T-helper 1 cell (primary cell): ENCODE data around the gene GSDME.

Experiments
- DNase-seq, 5 donors: peaks; one replicate each; pipeline ENCODE4 v3.0.0-alpha.2; 2012 to 2020

Gene GSDME

DNA sequence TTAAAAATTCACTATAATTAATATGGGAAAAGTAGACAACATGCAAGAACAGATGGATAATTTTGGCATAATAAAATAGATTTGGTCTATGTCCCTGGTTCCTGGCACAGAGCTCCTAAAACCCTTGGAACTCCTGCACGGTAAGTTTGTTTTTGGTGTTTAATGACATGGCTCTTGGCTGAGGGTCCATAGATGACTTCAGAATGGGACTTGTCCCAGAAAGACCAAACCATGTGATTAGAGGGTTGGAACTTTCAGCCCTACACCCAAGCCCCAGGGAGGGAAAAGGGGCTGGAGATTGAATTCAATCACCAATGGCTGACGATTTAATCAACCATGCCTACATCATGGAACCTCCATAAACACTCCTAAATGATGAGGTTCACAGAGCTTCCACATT, 12.6 kb upstream of the GSDME start:
- DNase-seq, result no peak

DNA sequence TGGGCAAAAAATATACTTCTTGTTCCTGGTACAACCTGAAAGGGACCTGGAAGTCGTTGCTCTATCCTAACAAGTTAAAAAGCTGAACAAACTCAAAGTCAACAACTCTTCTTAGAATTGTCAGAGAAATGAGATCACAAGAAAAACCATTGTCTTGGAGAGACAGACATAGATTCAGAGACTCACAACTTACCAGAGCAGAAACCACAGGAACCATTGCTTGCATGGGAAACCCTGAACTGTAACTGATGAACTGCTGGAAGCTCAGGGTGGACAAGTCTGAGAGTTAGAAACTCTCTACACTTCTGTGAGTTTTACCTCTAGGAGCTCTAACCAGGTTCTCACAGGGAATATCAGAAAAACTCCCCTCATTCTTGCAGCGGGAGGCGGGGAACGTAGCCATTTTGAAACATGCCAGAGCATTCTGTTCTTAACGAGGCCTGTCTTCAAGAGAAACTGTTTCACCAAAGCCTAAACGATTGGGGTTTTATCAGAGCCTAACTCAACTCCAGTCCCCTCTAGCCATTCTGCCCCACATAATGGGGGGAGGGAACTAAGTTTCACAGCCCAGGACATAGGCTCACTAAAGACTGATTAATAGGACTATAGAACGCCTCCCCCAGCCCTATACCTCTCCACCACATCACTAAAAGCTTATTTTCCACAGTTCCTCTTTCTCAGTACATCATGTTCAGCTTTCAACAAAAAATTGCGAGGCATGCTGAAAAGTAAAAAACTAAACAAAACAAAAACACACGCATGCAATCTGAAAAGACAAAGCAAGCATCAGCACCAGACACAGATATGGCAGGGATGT, 12.0 kb upstream of the GSDME start:
- DNase-seq, result peak in 1 of 5 donors; percentile 5

DNA sequence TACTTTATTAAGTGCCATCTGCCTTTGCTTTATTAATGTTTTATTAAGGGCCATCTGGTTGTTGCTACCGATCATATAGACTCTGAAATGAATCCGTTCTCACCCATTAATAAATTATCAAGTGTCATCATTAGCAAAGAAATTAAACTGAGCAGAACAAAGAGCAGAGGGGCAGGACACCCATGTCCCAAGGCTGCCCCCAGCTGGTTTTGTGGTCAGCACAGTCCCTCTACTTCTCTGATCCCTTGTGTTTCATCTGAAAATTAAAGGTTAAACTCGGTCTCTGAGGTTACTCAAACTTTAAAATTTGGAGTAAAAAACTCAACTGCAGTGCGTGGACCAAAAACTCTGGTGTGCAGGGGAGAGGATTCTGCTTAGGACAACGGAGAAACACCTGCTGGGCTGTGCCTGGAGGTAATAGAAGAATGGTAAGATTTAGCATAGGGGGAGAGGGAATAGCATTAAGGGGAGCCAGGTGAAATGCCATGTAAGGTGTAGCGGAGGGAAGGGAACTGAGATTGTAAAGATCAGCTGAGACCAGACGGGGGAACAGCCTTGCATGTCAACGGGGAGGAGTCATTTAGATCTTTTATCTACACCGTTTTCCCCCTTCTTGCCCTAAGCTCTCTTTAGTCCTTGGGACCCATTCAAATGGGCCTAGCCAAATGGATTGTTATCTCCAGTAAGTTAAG, 10.8 kb upstream of the GSDME start:
- DNase-seq, result no peak

DNA sequence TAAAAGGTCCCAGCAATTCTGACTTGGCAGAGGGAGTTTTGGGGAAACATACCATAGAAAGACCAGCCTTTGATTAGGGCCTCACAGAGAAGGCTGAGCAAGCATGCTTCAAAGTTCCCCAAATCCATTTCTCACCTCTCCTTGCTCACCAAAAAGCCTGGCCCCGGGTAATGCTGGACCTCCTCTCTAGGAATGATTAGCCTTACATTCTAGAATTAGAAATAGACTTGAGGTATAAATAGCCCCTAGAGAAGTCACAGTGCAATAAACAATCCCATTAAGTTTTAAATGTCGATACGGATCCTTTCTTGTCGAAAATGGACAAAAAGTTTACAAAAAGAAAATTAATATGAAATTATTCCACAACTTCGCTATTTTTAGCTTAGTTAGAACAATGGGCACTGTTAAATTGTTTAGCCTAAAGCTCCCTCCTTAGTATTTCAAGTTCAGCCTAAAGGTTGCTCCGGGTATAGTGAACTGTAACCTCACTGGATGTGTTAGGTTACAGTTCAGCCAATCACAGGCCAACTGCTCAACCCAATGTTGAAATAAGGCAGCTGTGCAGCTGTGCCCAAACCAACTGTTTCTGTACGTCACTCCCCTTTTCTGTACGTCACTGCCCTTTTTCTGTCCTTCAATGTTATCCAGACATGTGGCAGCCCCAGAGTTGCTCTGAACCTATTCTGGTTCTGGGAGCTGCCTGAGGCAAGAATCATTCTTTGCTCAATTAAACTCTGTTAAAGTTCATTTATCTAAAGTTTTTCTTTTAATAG, 7.9 kb upstream of the GSDME start:
- no peak for DNase-seq

DNA sequence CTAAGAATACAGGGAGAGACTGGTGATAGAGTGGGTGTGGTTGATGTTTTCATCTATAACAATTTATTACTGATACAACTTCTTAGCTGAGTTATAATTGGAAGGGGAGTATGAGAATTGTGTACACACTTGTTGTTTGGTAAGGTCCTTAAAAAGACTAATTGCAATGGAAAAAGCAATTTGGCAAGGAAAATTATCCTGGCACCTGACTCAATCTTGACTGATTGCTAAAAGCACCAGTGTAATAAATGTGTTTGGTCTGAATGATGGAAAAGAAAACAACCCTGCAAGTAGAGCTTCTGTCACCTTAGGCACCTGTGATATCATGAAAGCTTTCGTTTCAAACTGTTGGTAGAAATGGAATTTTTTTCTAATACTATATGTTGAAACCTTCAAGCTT, 6.7 kb upstream of the GSDME start:
- DNase-seq, result no peak

DNA sequence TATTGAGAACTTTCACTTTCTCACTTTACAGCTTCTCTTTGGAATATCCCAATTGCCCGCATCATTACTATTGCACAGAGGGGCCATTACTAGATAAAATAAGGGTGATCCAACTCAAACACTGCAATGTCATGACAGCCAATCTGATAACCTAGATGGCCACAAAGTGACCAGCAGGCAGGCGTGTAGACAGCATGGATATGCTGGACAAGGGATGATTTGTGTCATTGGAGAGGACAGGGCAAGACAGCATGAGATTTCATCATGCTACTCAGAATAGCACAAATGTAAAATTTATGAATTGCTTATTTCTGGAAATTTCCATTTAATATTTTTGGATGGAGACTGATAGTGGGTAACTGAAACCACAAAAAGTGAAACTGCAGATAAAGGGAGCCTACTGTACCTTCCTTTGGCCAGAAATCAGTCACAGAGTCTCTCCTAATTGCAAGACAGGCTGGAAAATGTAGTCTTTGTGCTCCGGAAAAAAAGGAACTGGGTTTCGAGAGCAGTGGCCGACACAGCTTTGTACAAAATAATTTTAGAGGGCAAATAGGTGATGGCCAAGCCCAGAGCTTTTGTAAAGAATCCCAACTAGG, 6.1 kb upstream of the GSDME start:
- DNase-seq, result no peak

DNA sequence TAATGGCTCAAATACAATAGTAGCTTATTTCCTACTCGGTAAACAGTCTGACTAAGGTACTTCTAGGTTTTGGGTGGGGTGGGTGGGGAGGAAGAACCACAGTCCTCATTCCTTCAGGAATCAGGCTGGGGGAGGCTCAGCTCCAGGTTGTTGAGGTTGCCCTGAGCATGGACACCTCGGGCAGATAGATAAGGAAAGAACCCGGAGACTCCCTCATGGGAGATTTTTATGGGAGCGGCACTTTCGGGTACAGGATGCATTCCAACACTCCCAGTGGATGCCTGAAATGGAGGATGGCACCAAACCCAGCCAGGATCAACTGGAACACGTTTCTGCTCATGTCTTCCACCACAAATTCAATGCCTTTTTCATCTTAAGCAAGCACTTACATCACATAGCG, 5.5 kb upstream of the GSDME start:
- no peak for DNase-seq

DNA sequence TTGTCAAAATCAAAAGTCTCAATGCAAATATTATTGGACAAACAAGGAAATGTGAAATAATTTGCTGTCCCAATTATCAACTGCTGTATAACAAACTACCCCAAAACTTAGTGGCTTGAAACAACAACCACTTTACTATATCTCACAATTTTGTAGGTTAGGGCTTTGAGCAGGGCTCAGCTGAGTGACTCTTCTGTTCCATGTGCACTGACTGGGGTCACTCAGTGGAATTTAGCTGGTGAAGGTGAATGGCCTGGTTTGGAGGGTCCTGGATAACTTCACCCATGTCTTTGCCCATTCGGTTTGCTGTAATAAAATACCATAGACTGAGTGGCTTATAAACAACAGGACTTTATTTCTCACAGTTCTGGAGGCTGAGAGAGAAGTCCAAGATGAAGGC, 3.7 kb upstream of the GSDME start:
- DNase-seq, result no peak

DNA sequence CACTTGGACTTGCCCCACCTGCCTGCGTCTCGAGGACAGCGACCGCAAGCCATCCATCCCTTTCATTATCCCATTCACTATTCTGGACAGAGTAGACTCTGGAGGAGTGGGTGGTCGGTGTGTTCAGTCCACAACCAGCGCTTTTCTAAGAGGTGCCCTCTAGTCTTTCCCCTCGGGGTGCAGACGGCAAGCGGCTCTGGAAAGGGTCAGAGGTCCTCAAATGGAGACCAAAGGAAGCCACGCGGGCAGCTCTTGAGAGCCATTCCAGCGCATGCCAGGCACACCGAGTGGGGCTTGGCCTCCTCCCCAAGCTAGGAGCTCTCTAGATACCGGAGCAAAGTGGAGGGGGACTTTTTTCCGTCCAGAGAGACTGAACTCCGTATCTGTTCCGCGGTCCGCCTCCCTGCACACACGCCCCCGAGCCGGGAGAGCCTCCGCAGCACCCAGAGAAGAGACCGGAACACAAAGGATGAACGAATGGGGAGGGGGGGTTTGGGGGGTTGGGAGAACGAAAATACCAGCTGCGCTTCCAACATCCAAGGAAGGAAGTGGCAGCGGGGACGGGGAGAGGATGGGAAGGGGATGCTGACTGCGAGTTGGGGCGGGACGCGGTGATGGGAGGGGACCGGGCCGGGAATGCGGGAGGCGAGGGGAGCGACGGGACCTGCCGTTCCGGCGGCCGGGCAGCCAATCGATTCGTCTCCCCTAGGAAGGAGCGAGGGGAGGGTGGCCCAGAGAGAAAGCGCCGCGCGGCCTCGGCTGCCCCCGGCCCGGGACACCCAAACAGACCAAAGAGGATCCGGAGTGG, 515 bp downstream of the GSDME start:
- DNase-seq, result peak in 1 of 5 donors; percentile 8

DNA sequence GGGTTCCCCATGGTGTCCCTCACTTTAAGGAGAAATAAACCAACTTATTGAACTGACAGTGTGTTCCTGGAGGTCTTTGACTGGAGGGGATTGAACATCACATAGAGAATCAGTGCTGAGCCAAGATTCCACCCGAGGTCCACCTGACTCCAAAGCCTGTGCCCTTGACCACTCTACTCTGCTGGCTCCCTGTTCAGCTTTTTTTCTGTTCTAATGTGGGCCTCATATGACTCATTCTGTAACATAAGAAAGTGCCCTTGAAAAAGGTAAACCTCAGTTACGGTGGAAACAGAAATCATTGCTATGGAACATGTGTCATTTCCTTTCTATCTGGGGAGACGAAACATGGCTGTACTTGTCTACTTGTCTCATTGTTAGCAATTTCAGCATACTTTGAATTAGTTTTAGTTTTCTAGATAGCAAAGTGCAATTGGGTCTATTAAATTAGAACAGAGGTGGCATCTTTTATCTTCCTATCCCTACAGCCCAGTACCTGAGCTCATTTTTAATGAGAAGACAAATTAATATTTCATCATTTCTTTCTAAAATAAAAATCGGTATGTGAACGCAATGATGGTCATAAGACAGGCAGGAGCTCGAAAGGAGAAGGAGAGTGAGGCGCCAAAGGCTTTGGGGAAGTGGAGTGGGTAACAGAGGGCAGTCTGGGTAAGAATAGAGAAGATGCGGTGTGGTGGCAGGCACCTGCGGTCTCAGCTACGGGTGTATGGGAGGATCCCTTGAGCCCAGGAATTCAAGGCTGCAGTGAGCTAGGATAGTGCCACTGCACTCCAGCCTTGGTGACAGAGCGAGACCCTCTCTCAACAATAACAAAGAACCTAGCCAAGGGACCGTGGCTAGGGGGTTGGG, 1.5 kb downstream of the GSDME start:
- peak in 1 of 5 donors; percentile 71 for DNase-seq

DNA sequence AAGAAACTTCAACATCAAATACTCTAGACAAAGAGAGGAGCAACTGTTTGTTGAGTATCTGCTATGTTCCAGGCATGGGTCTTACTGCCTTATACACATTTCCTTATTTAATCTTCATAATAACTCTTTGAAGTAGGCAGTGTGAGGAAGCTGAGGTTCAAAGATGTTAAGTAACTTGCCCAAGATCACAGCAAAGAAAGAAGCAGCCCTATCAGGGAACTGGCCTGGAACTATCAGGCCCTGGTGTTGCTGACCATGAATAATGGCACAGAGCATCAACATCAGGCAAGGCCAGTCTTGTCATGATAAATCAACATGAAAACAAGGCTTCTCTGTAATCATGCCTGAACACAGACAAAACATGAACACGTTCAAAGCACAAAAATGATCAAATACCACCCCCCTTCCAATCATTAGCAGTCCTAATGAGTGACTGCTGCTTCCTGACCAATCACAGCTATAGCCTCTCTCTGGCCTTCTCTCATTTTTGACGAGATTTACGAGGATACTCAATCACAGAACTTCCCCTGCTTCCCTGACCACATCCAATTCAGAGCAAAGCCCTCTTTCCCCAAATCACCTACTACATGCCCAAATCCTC, 2.3 kb downstream of the GSDME start:
- DNase-seq, result no peak

DNA sequence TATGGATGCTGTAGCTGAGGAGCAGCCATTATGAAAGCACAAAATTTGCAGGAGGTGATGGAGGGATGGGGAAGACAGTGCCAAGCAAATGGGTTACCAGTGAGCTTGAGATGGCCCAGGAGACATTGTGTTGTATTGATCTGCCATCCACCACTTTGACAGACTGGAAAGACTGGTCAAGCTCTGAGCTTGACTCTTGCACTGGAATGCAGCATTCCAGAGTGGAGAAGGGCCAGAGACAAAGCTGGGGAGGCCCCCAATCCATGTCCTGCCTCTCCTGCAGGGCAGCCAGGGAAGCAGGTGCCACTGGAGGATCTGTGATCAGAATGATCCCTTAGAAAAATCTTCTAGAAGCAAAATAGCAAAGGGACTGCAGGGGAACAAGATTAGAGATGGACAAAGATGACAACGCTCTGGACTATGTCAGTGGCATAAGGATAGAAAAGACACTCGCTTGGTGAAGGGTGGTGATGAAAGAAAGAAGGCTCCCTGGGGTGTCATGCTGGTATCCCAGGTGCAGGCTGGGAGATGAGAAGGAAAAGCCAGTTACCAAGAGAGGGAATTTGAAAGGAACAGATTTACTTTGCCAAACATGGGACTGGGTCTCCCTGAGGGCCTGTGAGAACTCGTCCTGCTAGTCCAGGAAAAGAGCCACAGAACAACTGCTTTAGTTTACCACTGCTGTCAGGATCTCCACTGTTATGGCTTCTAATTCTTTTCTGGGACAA, 5.0 kb downstream of the GSDME start:
- no peak for DNase-seq

DNA sequence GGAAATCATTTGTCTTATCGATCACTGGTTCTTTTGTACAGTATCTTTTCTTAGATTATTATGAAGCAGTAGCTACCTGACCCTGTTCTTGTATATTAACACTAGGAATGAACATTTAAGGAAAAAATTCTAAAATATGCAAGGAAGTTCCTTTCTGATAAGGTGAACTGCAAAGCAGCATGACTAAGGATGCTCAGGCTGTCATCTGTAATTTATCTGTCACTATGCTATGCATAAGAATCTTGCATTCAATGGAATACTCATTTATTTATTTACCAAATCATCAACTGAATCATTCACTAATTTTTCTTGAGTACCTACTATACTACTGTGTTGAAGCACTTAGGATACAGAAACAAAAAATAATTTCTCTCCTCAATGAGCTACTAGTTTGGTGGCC, 5.8 kb downstream of the GSDME start:
- no peak for DNase-seq

DNA sequence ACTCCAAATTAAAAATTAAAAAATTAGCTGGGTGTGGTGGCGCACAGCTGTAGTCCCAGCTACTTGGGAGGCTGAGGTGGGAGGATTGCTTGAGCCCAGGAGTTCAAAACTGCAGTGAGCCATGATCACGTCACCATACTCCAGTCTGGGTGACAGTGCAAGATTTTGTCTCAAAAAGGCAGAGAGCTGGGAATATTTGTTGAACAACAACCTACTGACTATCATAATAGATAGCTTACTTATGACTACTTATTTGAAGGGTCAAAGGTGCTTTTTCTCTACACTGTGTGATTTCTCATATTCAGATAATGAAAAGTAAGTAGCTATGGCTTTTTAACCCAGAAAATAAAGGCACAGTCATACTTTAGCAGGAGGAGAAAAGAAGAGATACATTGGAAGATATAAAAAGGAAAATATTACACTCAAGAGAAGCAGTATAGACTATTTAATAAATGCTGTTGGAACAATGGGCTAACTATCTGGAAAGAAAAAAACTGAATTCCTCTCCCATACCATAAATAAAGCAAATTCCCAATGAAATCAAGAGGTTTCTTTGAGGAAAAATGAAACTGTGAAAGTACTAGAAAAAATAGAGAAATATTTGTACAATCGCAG, 6.7 kb downstream of the GSDME start:
- no peak for DNase-seq

DNA sequence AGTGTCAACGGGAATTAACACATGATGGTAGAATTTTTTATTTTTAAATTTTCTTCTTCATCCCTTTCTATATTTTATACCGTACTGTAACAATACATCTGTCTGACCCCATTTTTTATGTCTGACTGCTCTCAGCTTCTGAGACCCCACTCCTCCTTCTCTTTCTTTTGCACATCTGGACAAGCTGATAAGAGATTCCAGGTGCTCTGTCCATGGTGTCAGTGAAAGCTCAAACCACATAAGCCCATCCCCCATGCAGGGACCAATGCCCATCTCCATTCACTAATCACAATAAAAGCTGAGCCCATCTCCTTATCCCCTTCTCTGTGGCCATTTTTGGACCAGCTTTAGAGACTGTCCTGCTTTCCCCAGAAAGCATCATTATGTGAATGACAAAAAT, 8.7 kb downstream of the GSDME start:
- DNase-seq, result no peak

DNA sequence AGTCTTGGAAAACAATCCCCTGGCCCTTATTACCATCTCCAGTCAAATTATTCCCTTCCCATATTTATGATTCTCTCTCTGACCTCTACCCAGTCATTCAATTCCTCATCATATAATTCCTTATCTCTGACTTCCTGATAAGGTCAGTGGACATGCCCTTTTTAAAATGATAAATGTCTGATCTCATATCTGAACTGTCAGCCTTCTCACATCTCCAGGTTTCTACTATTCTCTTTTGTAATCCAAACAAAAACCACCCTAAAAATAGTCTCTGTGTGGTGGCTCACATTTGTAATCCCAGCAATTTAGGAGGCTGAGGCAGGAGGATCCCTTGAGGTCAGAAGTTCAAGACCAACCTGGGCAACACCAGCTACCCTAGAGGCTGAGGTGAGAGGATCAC, 11.9 kb downstream of the GSDME start:
- no peak for DNase-seq

DNA sequence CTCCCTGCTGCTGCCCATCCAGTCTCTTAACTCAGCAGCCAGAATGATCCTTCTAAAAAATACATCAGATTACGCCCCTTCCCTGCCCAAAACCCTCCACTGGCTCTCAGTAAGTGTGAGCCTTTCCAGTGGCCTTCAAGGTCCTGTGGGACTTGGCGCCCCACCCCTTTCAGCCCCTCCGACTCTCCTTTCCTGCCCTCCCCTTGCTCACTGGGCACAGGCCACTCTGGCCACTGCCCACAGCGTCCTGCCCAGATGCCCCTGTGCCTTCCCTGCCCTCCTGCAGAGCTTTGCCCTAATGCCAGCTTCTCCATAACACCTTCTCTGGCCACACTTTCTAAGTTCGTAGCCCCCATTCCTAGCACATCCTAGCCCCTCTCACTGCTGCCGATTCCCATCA, 13.8 kb downstream of the GSDME start:
- no peak for DNase-seq

DNA sequence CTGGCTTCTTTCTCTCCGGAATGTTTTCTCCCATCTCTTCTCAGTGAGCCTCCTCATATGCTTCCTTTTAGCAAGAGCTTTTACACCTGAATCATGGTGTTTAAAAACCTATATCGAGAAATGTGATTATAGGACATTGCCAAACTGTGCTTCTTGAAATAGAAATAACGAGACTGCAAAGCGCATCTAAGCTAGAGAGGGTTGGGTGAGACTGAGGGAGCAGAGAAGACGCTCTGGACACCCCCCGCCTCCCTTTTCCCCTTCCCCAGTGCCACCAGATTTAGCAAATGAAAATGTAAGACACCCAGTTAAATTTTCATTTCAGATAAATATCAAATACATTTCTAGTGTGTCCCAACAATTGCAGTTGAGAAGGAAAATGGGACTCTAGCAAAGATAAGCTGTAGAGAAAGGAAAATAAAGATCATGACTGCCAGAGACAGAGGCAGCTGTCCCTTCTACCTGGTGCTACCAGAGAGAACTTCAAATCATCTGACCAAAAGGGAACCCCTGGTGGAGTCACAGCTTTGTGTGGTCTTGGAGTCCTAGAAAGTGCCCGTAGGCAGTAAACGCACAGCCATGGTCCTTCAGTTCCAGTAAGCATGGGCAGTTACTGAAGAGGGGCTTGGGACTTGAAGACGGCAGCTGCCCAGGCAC, 14.6 kb downstream of the GSDME start:
- no peak for DNase-seq
